GM12891 (cell line): ENCODE data around the gene RRAGC.

ENCODE experiments used
- POLR2A ChIP-seq: IDR thresholded peaks from 2 replicates; pipeline ENCODE4 v1.6.1; 2011; ENCODE audit warnings: low read depth, low read length, control low read depth
- POLR2AphosphoS5 ChIP-seq: IDR thresholded peaks from 2 replicates; pipeline ENCODE4 v1.6.1; 2011; ENCODE audit warnings: low read depth, low read length, control low read depth
- TAF1 ChIP-seq: IDR thresholded peaks from 2 replicates; pipeline ENCODE4 v1.6.1; 2011; ENCODE audit warnings: low read depth, low read length, control low read depth

GRCh38 chr1:38832370-38832734, 27.2 kb downstream of the RRAGC start:
- TF ChIP-seq POLR2AphosphoS5: no peak
- TF ChIP-seq TAF1: no peak
- TF ChIP-seq POLR2A: no peak
